GM10266 (cell line): ENCODE data around the gene KLF12.

Experiments
- DNase-seq: peaks from one replicate; pipeline ENCODE4 v3.0.0; 2012; ENCODE audit errors: extremely low spot score
- CTCF ChIP-seq: IDR thresholded peaks from 2 replicates; pipeline ENCODE4 v1.5.1; 2012; ENCODE audit warnings: mild to moderate bottlenecking, low read depth; ENCODE audit not compliant: control insufficient read depth, insufficient read depth; ENCODE audit errors: missing control alignments

Gene KLF12

GRCh38 chr13:74129500-74130191 is 4.6 kb downstream of the KLF12 start:
- DNase-seq: no peak
- TF ChIP-seq CTCF: no peak

- no peak for TF ChIP-seq CTCF
- no peak for DNase-seq
Observed at GRCh38 chr13:74128156-74128767, 5.9 kb downstream of the KLF12 start.

GRCh38 chr13:74118328-74118727 is 15.9 kb downstream of the KLF12 start:
- no peak for DNase-seq
- TF ChIP-seq CTCF: no peak

GRCh38 chr13:74117207-74117705 is 16.9 kb downstream of the KLF12 start:
- TF ChIP-seq CTCF: no peak
- no peak for DNase-seq

- no peak for DNase-seq
- TF ChIP-seq CTCF: no peak
Observed at GRCh38 chr13:74115133-74115532, 19.1 kb downstream of the KLF12 start.

- DNase-seq: no peak
- TF ChIP-seq CTCF: no peak
Observed at GRCh38 chr13:74114641-74115040, 19.6 kb downstream of the KLF12 start.

- DNase-seq: no peak
- no peak for TF ChIP-seq CTCF
Observed at GRCh38 chr13:74114202-74114601, 20.0 kb downstream of the KLF12 start.
